Measurements from ENCODE around the gene AGBL4. TPM values are rescaled to one million over a fixed set of nuclear protein-coding genes. Genes with fewer than 3 reads are reported as not detected.
"Not testable (repeated sequence)": the region's sequence is repeated elsewhere in the genome, so short reads cannot be mapped to it uniquely, and the experiment has no call there.

The AGBL4 gene
- total and polyA plus RNA-seq, 2 donors: 0.08 to 0.37 TPM

GRCh38 chr1:49297783-49298182, 726.0 kb downstream of the AGBL4 start:
- 41% methylated on average over 4 of the region's 4 CpGs for WGBS
- Histone ChIP-seq H3K4me1 (ENCODE audit: insufficient read depth) (no peaks in the 10 kb centered on the region), H3K36me3 (ENCODE audit: insufficient read depth) (no peaks in the 10 kb centered on the region), H3K27ac (ENCODE audit: low read depth) (no peak overlapping the region), H3K4me3 (ENCODE audit: low read depth, low read length) (no peak overlapping the region)
- no peak for DNase-seq (ENCODE audit: extremely low spot score)

GRCh38 chr1:49294539-49294938, 729.2 kb downstream of the AGBL4 start:
- H3K4me1 ChIP-seq (ENCODE audit: insufficient read depth): no peaks in the 10 kb centered on the region
- WGBS: 73% methylated on average over 2 of the region's 2 CpGs
- no peak for DNase-seq (ENCODE audit: extremely low spot score)
- no peak overlapping the region for H3K4me3 ChIP-seq (ENCODE audit: low read depth, low read length)
- no peaks in the 10 kb centered on the region for H3K36me3 ChIP-seq (ENCODE audit: insufficient read depth)
- H3K27ac ChIP-seq (ENCODE audit: low read depth): no peak overlapping the region

DNA sequence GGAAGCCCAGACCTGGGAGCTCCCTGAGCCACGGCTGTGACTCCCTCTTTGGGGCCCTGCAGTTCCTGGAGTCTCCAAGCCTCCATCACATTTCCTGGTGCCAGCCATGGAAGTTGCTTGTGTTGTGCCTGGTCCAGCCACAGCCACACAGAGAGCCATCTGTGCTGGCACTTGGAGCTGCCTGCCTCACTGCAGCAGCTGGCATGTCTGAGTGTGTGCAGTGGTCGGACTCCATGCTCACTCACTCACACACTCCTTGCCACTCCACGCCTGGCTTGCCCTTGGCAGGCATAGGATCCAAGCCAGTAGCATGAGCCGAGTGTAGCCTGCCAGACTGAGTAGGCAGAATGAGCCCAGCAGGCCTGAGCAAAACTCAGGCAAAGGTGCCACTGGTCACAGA, 730.7 kb downstream of the AGBL4 start:
- WGBS: 79% methylated on average over 4 of the region's 4 CpGs
- Histone ChIP-seq H3K36me3 (ENCODE audit: insufficient read depth) (no peaks in the 10 kb centered on the region), H3K27ac (ENCODE audit: low read depth) (no peak overlapping the region), H3K4me3 (ENCODE audit: low read depth, low read length) (no peak overlapping the region), H3K4me1 (ENCODE audit: insufficient read depth) (no peaks in the 10 kb centered on the region)
- DNase-seq (ENCODE audit: extremely low spot score): no peak

GRCh38 chr1:49257211-49258049, 766.3 kb downstream of the AGBL4 start:
- not testable (repeated sequence) for H3K4me3 ChIP-seq (ENCODE audit: low read depth, low read length); H3K4me1 ChIP-seq (ENCODE audit: insufficient read depth); DNase-seq (ENCODE audit: extremely low spot score); H3K36me3 ChIP-seq (ENCODE audit: insufficient read depth); H3K27ac ChIP-seq (ENCODE audit: low read depth)
- WGBS: 78% methylated on average over 32 of the region's 32 CpGs

GRCh38 chr1:49252917-49253316, 770.8 kb downstream of the AGBL4 start:
- no peaks in the 10 kb centered on the region for H3K4me1 ChIP-seq (ENCODE audit: insufficient read depth)
- H3K27ac ChIP-seq (ENCODE audit: low read depth): no peak overlapping the region
- H3K4me3 ChIP-seq (ENCODE audit: low read depth, low read length): no peak overlapping the region
- no peak for DNase-seq (ENCODE audit: extremely low spot score)
- no peaks in the 10 kb centered on the region for H3K36me3 ChIP-seq (ENCODE audit: insufficient read depth)

- Histone ChIP-seq H3K4me1 (ENCODE audit: insufficient read depth) (no peaks in the 10 kb centered on the region), H3K36me3 (ENCODE audit: insufficient read depth) (no peaks in the 10 kb centered on the region), H3K4me3 (ENCODE audit: low read depth, low read length) (no peak overlapping the region), H3K27ac (ENCODE audit: low read depth) (no peak overlapping the region)
- WGBS: 86% methylated on average over 2 of the region's 2 CpGs
- DNase-seq (ENCODE audit: extremely low spot score): no peak
These were observed 772.6 kb downstream of the AGBL4 start for GRCh38 chr1:49251019-49251784.

GRCh38 chr1:49240709-49241221, 783.0 kb downstream of the AGBL4 start:
- Histone ChIP-seq H3K27ac (ENCODE audit: low read depth) (no peak overlapping the region), H3K4me1 (ENCODE audit: insufficient read depth) (no peaks in the 10 kb centered on the region), H3K4me3 (ENCODE audit: low read depth, low read length) (no peak overlapping the region), H3K36me3 (ENCODE audit: insufficient read depth) (no peaks in the 10 kb centered on the region)
- 77% methylated on average over 1 of the region's 1 CpG for WGBS
- no peak for DNase-seq (ENCODE audit: extremely low spot score)

DNA sequence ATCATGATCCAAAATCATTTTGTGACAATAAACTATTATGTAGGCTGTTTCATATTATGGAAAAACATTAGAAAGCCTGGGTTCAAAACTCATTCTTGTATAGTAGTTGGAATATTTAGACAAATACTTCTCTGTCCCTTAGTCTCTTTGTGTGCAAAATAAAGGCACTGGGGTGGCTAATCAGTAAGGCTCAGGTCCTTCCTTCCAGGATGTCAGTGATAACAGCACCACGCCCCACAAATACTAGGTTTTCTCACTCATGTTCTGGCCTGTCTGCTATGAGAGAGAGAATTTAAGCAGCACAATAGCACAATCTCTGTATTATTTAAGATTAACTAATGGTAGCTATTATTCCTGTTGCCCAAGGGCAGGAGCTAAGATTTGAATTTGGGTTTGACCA, 788.8 kb downstream of the AGBL4 start:
- H3K27ac ChIP-seq (ENCODE audit: low read depth): no peak overlapping the region
- 76% methylated on average over 1 of the region's 1 CpG for WGBS
- H3K4me1 ChIP-seq (ENCODE audit: insufficient read depth): no peaks in the 10 kb centered on the region
- no peaks in the 10 kb centered on the region for H3K36me3 ChIP-seq (ENCODE audit: insufficient read depth)
- H3K4me3 ChIP-seq (ENCODE audit: low read depth, low read length): no peak overlapping the region
- DNase-seq (ENCODE audit: extremely low spot score): no peak

- H3K27ac ChIP-seq (ENCODE audit: low read depth): no peak overlapping the region
- H3K4me1 ChIP-seq (ENCODE audit: insufficient read depth): no peaks in the 10 kb centered on the region
- H3K36me3 ChIP-seq (ENCODE audit: insufficient read depth): no peaks in the 10 kb centered on the region
- 57% methylated on average over 1 of the region's 1 CpG for WGBS
- no peak for DNase-seq (ENCODE audit: extremely low spot score)
- H3K4me3 ChIP-seq (ENCODE audit: low read depth, low read length): no peak overlapping the region
These were observed 794.2 kb downstream of the AGBL4 start for GRCh38 chr1:49229555-49229954.

GRCh38 chr1:49226758-49227157, 797.0 kb downstream of the AGBL4 start:
- 9% methylated on average over 1 of the region's 1 CpG for WGBS
- no peak for DNase-seq (ENCODE audit: extremely low spot score)
- Histone ChIP-seq H3K27ac (ENCODE audit: low read depth) (no peak overlapping the region), H3K4me1 (ENCODE audit: insufficient read depth) (no peaks in the 10 kb centered on the region), H3K4me3 (ENCODE audit: low read depth, low read length) (no peak overlapping the region), H3K36me3 (ENCODE audit: insufficient read depth) (no peaks in the 10 kb centered on the region)

DNA sequence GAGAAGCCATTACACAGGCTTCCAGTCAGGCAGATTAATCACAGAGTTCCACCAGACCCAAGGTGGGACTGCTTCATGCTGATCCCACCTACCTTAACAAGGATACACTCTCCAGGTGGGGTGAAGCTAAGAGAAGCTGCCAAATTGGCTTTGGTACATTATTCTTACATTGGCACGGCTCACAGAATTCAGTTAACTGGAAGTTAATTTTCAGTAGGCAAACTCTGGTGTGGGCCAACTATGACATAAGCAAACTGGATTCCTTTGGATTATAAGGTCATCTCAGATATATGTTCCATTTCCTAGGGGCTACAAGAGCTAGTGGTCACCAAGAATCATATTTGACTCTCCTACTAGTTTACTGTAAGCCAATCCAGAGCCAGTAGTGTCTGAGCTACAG, 798.3 kb downstream of the AGBL4 start:
- 90% methylated on average over 1 of the region's 1 CpG for WGBS

DNA sequence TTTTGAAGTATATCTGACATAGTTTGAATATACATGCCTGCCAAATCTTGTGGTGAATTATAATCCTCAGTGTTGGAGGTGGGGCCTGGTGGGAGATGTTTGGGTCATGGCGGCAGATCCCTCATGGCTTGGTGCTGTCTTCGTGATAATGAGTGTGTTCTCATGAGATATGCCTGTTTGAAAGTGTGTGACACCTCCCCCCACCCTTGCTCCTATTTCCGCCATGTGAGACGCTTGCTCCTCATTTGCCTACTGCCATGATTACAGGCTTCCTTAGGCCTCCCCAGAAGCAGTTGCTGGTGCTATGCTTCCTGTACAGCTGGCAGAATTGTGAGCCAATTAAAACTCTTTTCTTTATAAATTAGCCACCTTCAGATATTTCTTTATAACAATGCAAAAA, 810.5 kb downstream of the AGBL4 start:
- no peaks in the 10 kb centered on the region for H3K4me1 ChIP-seq (ENCODE audit: insufficient read depth)
- no peak for DNase-seq (ENCODE audit: extremely low spot score)
- WGBS: 83% methylated on average over 4 of the region's 4 CpGs
- H3K36me3 ChIP-seq (ENCODE audit: insufficient read depth): no peaks in the 10 kb centered on the region
- H3K27ac ChIP-seq (ENCODE audit: low read depth): no peak overlapping the region
- no peak overlapping the region for H3K4me3 ChIP-seq (ENCODE audit: low read depth, low read length)

More for the DNA sequence above, 798.3 kb downstream of the AGBL4 start:
- no peaks in the 10 kb centered on the region for H3K4me1 ChIP-seq (ENCODE audit: insufficient read depth)
- no peak for DNase-seq (ENCODE audit: extremely low spot score)
- no peak overlapping the region for H3K4me3 ChIP-seq (ENCODE audit: low read depth, low read length)
- H3K27ac ChIP-seq (ENCODE audit: low read depth): no peak overlapping the region
- H3K36me3 ChIP-seq (ENCODE audit: insufficient read depth): no peaks in the 10 kb centered on the region

DNA sequence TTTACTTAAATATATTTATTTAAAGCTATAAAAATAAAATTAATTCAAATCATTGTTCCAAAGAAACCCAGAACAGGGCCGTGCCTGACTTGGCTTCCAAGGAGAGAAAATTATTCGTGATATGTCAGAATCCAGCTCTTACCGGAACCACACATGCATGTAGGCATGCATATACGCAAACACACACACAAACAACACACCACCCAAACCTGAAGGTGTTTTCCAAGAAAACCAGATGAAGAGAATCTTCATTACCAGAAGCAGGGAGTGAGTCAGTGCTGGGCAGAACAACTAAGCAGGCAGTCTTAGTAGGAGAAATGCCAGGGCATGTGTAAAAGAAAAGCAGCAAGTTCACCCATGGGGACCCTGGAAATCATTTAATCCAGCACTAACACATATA, 815.0 kb downstream of the AGBL4 start:
- H3K4me3 ChIP-seq (ENCODE audit: low read depth, low read length): no peak overlapping the region
- H3K36me3 ChIP-seq (ENCODE audit: insufficient read depth): no peaks in the 10 kb centered on the region
- H3K27ac ChIP-seq (ENCODE audit: low read depth): no peak overlapping the region
- H3K4me1 ChIP-seq (ENCODE audit: insufficient read depth): no peaks in the 10 kb centered on the region
- DNase-seq (ENCODE audit: extremely low spot score): no peak
- 91% methylated on average over 4 of the region's 4 CpGs for WGBS

DNA sequence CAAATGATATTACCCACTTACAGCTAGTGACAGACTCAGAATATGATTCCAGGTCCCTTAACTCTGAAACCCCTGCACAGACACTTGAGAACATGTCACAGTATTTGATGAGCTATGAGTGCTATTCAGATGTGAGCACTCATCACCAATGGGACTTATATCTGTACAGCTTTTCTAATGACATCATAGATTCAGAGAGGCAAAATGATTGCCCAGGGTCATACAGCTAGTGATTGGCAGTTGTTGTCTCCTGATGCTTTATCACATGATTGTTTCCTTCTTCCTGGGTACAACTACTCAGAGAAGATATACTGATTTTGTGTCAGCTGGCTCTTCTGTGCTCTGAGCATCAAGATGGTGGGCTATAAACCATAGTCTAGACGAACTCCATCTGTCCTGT, 819.0 kb downstream of the AGBL4 start:
- no peaks in the 10 kb centered on the region for H3K4me1 ChIP-seq (ENCODE audit: insufficient read depth)
- H3K36me3 ChIP-seq (ENCODE audit: insufficient read depth): no peaks in the 10 kb centered on the region
- H3K4me3 ChIP-seq (ENCODE audit: low read depth, low read length): no peak overlapping the region
- 24% methylated on average over 1 of the region's 1 CpG for WGBS
- no peak for DNase-seq (ENCODE audit: extremely low spot score)
- H3K27ac ChIP-seq (ENCODE audit: low read depth): no peak overlapping the region

All from urinary bladder (tissue), 4 donors.